Common myeloid progenitor, CD34-positive (primary cell): ENCODE results near the gene ZNF304.

Experiments used
- CTCF ChIA-PET: fragments of 350-600 bp; sonication (Branson Sonifier 250); formaldehyde crosslinking; loops from one replicate; lab custom pipeline; 2021; ENCODE audit warnings: antibody characterized with exemption; lab: Charles Lee
- POLR2A ChIA-PET: fragments of 350-600 bp; sonication (Branson Sonifier 250); formaldehyde crosslinking; loops from one replicate; lab custom pipeline; 2021; ENCODE audit warnings: antibody characterized with exemption; lab: Charles Lee
- DNase-seq, 3 donors: peaks; one replicate each; pipeline versions ENCODE4 v3.0.0 to v3.0.0-alpha.2; 2013
- H3K27ac ChIP-seq, 2 experiments: 1 replicate in 1 of 2; 2 replicates in 1 of 2; pipeline ENCODE4 v1.7.0; 2013; ENCODE audit warnings: inconsistent platforms in 2 of 2, low read length in 2 of 2, mild to moderate bottlenecking in 2 of 2, low read depth in 1 of 2, moderate library complexity in 1 of 2; ENCODE audit not compliant: severe bottlenecking in 2 of 2, insufficient read depth in 1 of 2, poor library complexity in 1 of 2
- H3K27me3 ChIP-seq, 5 experiments: replicated peaks in 2 of 5; 1 replicate in 3 of 5; 2 replicates in 2 of 5; pipeline versions ENCODE4 v1.6.1 to v1.7.0; 2013; ENCODE audit warnings: low read length in 4 of 5, mild to moderate bottlenecking in 2 of 5, moderate library complexity in 2 of 5, inconsistent platforms in 1 of 5; ENCODE audit not compliant: insufficient read depth in 5 of 5, control insufficient read depth in 4 of 5
- H3K36me3 ChIP-seq, 4 experiments: 1 replicate in 2 of 4; 2 replicates in 2 of 4; pipeline versions ENCODE4 v1.6.1 to v1.7.0; 2013; ENCODE audit warnings: low read length in 3 of 4, control low read depth in 1 of 4, mild to moderate bottlenecking in 1 of 4; ENCODE audit not compliant: control insufficient read depth in 4 of 4, insufficient read depth in 4 of 4
- H3K4me1 ChIP-seq, 4 experiments: 1 replicate in 3 of 4; 2 replicates in 1 of 4; pipeline versions ENCODE4 v1.6.1 to v1.7.1; 2013; ENCODE audit warnings: low read length in 3 of 4, mild to moderate bottlenecking in 3 of 4, control low read depth in 1 of 4, inconsistent platforms in 1 of 4, moderate library complexity in 1 of 4; ENCODE audit not compliant: control insufficient read depth in 4 of 4, insufficient read depth in 4 of 4; ENCODE audit errors: control extremely low read depth in 1 of 4
- H3K4me3 ChIP-seq, 7 experiments: 1 replicate in 4 of 7; 2 replicates in 3 of 7; pipeline versions ENCODE4 v1.5.1 to v1.7.0; 2013; ENCODE audit warnings: mild to moderate bottlenecking in 7 of 7, low read length in 6 of 7, moderate library complexity in 6 of 7, inconsistent platforms in 2 of 7, low read depth in 2 of 7, control low read depth in 1 of 7; ENCODE audit not compliant: insufficient read depth in 4 of 7, control insufficient read depth in 1 of 7; ENCODE audit errors: extremely low read depth in 1 of 7
- H3K9me3 ChIP-seq, 5 experiments: 1 replicate in 4 of 5; 2 replicates in 1 of 5; pipeline versions ENCODE4 v1.6.1 to v1.7.1; 2013; ENCODE audit warnings: low read length in 4 of 5, mild to moderate bottlenecking in 2 of 5, inconsistent platforms in 1 of 5, low read depth in 1 of 5, moderate library complexity in 1 of 5; ENCODE audit not compliant: control insufficient read depth in 4 of 5, insufficient read depth in 2 of 5; ENCODE audit errors: control extremely low read depth in 1 of 5
- WGBS: methylation state at CpG from one replicate; pipeline ENCODE4 v1.1.5; 2013; ENCODE audit not compliant: insufficient coverage; 5-methylcytosine and 5-hydroxymethylcytosine counted together

Gene ZNF304

GRCh38 chr19:57355916-57356315, 4.8 kb downstream of the ZNF304 start:
- CTCF ChIA-PET: no interaction called here
- Histone ChIP-seq H3K9me3 (peaks cover 0 to 51% (median 25%) of the 10 kb centered on the region in 5 experiments), H3K27me3 (no peaks in the 10 kb centered on the region), H3K4me3 (no peak overlapping the region), H3K36me3 (peaks cover 28 to 63% (median 54%) of the 10 kb centered on the region in 4 experiments), H3K4me1 (peaks cover 3 to 12% (median 10%) of the 10 kb centered on the region in 4 experiments), H3K27ac (no peak overlapping the region)
- WGBS: 100% methylated on average over 3 of the region's 4 CpGs
- DNase-seq: no peak
- POLR2A ChIA-PET: no interaction called here

GRCh38 chr19:57357406-57357805, 6.3 kb downstream of the ZNF304 start:
- H3K27me3 ChIP-seq: no peaks in the 10 kb centered on the region
- DNase-seq: no peak
- ChIA-PET POLR2A (no interaction called here), CTCF (interaction anchor here (1.1 kb wide), 1 partner anchor 32 kb away, joined by 3 read pairs; no protein-coding TSS in a partner anchor)
- H3K9me3 ChIP-seq: peaks cover 0 to 51% (median 25%) of the 10 kb centered on the region in 5 experiments
- H3K27ac ChIP-seq: no peak overlapping the region
- peaks cover 0 to 3% (median under 1%) of the 10 kb centered on the region in 4 experiments for H3K4me1 ChIP-seq
- H3K36me3 ChIP-seq: peaks cover 28 to 63% (median 54%) of the 10 kb centered on the region in 4 experiments
- WGBS: 96% methylated on average over 5 of the region's 5 CpGs
- H3K4me3 ChIP-seq: no peak overlapping the region

- no peak for DNase-seq
- ChIA-PET POLR2A (no interaction called here), CTCF (no interaction called here)
- no peak overlapping the region for H3K27ac ChIP-seq
- peaks cover 0 to 41% (median 21%) of the 10 kb centered on the region in 5 experiments for H3K9me3 ChIP-seq
- H3K4me3 ChIP-seq: no peak overlapping the region
- peaks cover 26 to 49% (median 45%) of the 10 kb centered on the region in 4 experiments for H3K36me3 ChIP-seq
- H3K27me3 ChIP-seq: no peaks in the 10 kb centered on the region
- H3K4me1 ChIP-seq: peaks cover 3 to 13% (median 7%) of the 10 kb centered on the region in 4 experiments
Observed at GRCh38 chr19:57359300-57359699, 8.2 kb downstream of the ZNF304 start.

- ChIA-PET CTCF (no interaction called here), POLR2A (no interaction called here)
- Histone ChIP-seq H3K4me3 (peak overlapping the region in 6 of 7 experiments; percentile 60 to 93 (median 83)), H3K4me1 (peaks cover 3 to 16% (median 8%) of the 10 kb centered on the region in 4 experiments), H3K27me3 (no peaks in the 10 kb centered on the region), H3K9me3 (peaks cover 0 to 11% (median 4%) of the 10 kb centered on the region in 5 experiments), H3K27ac (peak overlapping the region in 1 of 2 experiments; percentile 93), H3K36me3 (peaks cover 5 to 18% (median 14%) of the 10 kb centered on the region in 4 experiments)
- no CpG with 5 or more reads among the region's 2 CpGs for WGBS
- no peak for DNase-seq
Observed at GRCh38 chr19:57362419-57362818, 11.3 kb downstream of the ZNF304 start.

- ChIA-PET CTCF (no interaction called here), POLR2A (no interaction called here)
- Histone ChIP-seq H3K27me3 (no peaks in the 10 kb centered on the region), H3K27ac (peak within 1 kb of the TSS; percentile 78 to 93), H3K9me3 (peaks cover 0 to 7% (median 3%) of the 10 kb centered on the region in 5 experiments), H3K36me3 (peaks cover 0 to 11% (median 8%) of the 10 kb centered on the region in 4 experiments), H3K4me3 (peak within 1 kb of the TSS; percentile 57 to 93 (median 85)), H3K4me1 (peaks cover 3 to 16% (median 8%) of the 10 kb centered on the region in 4 experiments)
- peak; percentile 100 for DNase-seq
- 2% methylated on average over 47 of the region's 47 CpGs for WGBS
Observed at GRCh38 chr19:57362997-57363687, 12.1 kb downstream of the ZNF304 start, which contains the start of the genes TRAPPC2B and ZNF547. Gene TRAPPC2B (plus strand): TSS chr19:57363551. CDS start chr19:57364834, 1,283 bp downstream. Gene ZNF547 (plus strand): TSS chr19:57363551. CDS start chr19:57368556, 5,005 bp downstream.

GRCh38 chr19:57363688-57364181, 12.7 kb downstream of the ZNF304 start:
- Histone ChIP-seq H3K4me1 (peaks cover 3 to 16% (median 8%) of the 10 kb centered on the region in 4 experiments), H3K27me3 (no peaks in the 10 kb centered on the region), H3K9me3 (peaks cover 0 to 6% (median 0%) of the 10 kb centered on the region in 5 experiments), H3K4me3 (peak overlapping the region; percentile 57 to 93 (median 85)), H3K27ac (peak overlapping the region; percentile 78 to 93), H3K36me3 (peaks cover 0 to 5% (median 5%) of the 10 kb centered on the region in 4 experiments)
- ChIA-PET CTCF (no interaction called here), POLR2A (no interaction called here)
- no peak for DNase-seq
- WGBS: 0% methylated on average over 13 of the region's 18 CpGs

- WGBS: no CpG with 5 or more reads among the region's 2 CpGs
- Histone ChIP-seq H3K4me1 (peaks cover 3 to 16% (median 8%) of the 10 kb centered on the region in 4 experiments), H3K27ac (no peak overlapping the region), H3K36me3 (peaks cover under 1 to 11% (median 4%) of the 10 kb centered on the region in 4 experiments), H3K9me3 (peaks cover 0 to 7% (median 0%) of the 10 kb centered on the region in 5 experiments), H3K4me3 (no peak overlapping the region), H3K27me3 (no peaks in the 10 kb centered on the region)
- POLR2A ChIA-PET: no interaction called here
- no peak for DNase-seq
- CTCF ChIA-PET: no interaction called here
Observed at GRCh38 chr19:57366776-57367175, 15.7 kb downstream of the ZNF304 start.
